ENCODE results near the gene FARS2.

DNA sequence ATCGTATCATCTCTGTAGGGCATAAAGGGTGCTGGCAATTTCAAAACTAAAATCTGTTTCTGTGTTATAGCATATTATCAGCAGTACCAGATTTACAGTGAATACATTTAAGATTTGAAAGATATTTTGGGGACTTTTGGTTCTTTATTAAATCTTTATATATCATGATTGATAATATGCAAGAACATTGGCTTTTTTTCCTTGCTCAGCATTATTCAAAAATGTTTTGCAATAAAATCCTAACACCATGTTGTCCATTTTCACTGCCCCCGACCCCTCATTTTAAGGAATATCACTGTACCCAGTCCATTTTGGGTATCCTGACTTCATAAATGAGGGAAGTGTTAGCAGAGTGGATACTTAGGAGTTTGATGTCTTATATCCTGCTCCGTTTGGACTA is 16.3 kb downstream of the FARS2 start:
- TF ChIP-seq ESRRA (CRISPR knock-in tag; IDR thresholded peaks at IDR 0.05; ENCODE audit: borderline replicate concordance) (no peak), MYBL2 (CRISPR knock-in tag; IDR thresholded peaks at IDR 0.05) (no peak), MAX (CRISPR knock-in tag; IDR thresholded peaks at IDR 0.05) (no peak), ZNF423 (CRISPR knock-in tag; IDR thresholded peaks at IDR 0.05) (no peak), CREB1 (CRISPR knock-in tag; IDR thresholded peaks at IDR 0.05) (no peak), ZNF416 (CRISPR knock-in tag; IDR thresholded peaks at IDR 0.05) (no peak), STAT6 (CRISPR knock-in tag; conservative IDR thresholded peaks at IDR 0.05; ENCODE audit: low read depth) (no peak), E2F5 (CRISPR knock-in tag; IDR thresholded peaks at IDR 0.05) (no peak)
- TF ChIP-seq, protein P1, sequence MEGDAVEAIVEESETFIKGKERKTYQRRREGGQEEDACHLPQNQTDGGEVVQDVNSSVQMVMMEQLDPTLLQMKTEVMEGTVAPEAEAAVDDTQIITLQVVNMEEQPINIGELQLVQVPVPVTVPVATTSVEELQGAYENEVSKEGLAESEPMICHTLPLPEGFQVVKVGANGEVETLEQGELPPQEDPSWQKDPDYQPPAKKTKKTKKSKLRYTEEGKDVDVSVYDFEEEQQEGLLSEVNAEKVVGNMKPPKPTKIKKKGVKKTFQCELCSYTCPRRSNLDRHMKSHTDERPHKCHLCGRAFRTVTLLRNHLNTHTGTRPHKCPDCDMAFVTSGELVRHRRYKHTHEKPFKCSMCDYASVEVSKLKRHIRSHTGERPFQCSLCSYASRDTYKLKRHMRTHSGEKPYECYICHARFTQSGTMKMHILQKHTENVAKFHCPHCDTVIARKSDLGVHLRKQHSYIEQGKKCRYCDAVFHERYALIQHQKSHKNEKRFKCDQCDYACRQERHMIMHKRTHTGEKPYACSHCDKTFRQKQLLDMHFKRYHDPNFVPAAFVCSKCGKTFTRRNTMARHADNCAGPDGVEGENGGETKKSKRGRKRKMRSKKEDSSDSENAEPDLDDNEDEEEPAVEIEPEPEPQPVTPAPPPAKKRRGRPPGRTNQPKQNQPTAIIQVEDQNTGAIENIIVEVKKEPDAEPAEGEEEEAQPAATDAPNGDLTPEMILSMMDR (IDR thresholded peaks at IDR 0.05), result no peak
- TF ChIP-seq, protein P2, sequence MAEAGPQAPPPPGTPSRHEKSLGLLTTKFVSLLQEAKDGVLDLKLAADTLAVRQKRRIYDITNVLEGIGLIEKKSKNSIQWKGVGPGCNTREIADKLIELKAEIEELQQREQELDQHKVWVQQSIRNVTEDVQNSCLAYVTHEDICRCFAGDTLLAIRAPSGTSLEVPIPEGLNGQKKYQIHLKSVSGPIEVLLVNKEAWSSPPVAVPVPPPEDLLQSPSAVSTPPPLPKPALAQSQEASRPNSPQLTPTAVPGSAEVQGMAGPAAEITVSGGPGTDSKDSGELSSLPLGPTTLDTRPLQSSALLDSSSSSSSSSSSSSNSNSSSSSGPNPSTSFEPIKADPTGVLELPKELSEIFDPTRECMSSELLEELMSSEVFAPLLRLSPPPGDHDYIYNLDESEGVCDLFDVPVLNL (CRISPR knock-in tag; IDR thresholded peaks at IDR 0.05; ENCODE audit: borderline replicate concordance, low read depth), result no peak
- TF ChIP-seq, protein P3, sequence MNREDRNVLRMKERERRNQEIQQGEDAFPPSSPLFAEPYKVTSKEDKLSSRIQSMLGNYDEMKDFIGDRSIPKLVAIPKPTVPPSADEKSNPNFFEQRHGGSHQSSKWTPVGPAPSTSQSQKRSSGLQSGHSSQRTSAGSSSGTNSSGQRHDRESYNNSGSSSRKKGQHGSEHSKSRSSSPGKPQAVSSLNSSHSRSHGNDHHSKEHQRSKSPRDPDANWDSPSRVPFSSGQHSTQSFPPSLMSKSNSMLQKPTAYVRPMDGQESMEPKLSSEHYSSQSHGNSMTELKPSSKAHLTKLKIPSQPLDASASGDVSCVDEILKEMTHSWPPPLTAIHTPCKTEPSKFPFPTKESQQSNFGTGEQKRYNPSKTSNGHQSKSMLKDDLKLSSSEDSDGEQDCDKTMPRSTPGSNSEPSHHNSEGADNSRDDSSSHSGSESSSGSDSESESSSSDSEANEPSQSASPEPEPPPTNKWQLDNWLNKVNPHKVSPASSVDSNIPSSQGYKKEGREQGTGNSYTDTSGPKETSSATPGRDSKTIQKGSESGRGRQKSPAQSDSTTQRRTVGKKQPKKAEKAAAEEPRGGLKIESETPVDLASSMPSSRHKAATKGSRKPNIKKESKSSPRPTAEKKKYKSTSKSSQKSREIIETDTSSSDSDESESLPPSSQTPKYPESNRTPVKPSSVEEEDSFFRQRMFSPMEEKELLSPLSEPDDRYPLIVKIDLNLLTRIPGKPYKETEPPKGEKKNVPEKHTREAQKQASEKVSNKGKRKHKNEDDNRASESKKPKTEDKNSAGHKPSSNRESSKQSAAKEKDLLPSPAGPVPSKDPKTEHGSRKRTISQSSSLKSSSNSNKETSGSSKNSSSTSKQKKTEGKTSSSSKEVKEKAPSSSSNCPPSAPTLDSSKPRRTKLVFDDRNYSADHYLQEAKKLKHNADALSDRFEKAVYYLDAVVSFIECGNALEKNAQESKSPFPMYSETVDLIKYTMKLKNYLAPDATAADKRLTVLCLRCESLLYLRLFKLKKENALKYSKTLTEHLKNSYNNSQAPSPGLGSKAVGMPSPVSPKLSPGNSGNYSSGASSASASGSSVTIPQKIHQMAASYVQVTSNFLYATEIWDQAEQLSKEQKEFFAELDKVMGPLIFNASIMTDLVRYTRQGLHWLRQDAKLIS (CRISPR knock-in tag; IDR thresholded peaks at IDR 0.05; ENCODE audit: borderline replicate concordance), result no peak

Measured in WTC11 (cell line).